B cell (primary cell): Measurements from ENCODE around the gene TMEM14B. TPM values are rescaled to one million over a fixed set of nuclear protein-coding genes. Genes with fewer than 3 reads are reported as not detected.

Experiments
- ATAC-seq: fragments of 200-7000 bp; cut with Tn5 transposase; one replicate; pipeline ENCODE4 v1.10.0; 2021; ENCODE audit warnings: low read depth, mild to moderate bottlenecking, moderate number of reproducible peaks, moderate library complexity
- CTCF ChIA-PET: fragments of 350-600 bp; sonication (Branson Sonifier 250); formaldehyde crosslinking; loops from one replicate; lab custom pipeline; 2021; ENCODE audit warnings: antibody characterized with exemption, inconsistent platforms; lab: Charles Lee
- POLR2A ChIA-PET: fragments of 350-600 bp; sonication (Branson Sonifier 250); formaldehyde crosslinking; loops from one replicate; lab custom pipeline; 2021; ENCODE audit warnings: antibody characterized with exemption; lab: Charles Lee
- DNase-seq: peaks from one replicate; pipeline ENCODE4 v3.0.0; 2013
- H2AFZ ChIP-seq: 2 replicates; pipeline ENCODE4 v1.6.1; 2012; ENCODE audit warnings: mild to moderate bottlenecking, low read depth, low read length; ENCODE audit not compliant: insufficient read depth, poor library complexity, severe bottlenecking
- H3K27ac ChIP-seq, 2 donors: 1 replicate in 1 of 2; 2 replicates in 1 of 2; pipeline ENCODE4 v1.5.1; 2012 to 2013; ENCODE audit warnings: low read length in 2 of 2, mild to moderate bottlenecking in 2 of 2, moderate library complexity in 1 of 2
- H3K27me3 ChIP-seq, 4 experiments: fragments of 200-600 bp in 1 of 4; sonication (generic) in 1 of 4; replicated peaks in 1 of 4; 1 replicate in 2 of 4; 2 replicates in 2 of 4; pipeline versions ENCODE4 v1.6.1 to v1.7.0; 2013 to 2016; ENCODE audit warnings: low read length in 3 of 4, mild to moderate bottlenecking in 2 of 4, mixed read lengths in 1 of 4, moderate library complexity in 1 of 4; ENCODE audit not compliant: insufficient read depth in 4 of 4, control insufficient read depth in 3 of 4; ENCODE audit errors: control extremely low read depth in 1 of 4
- H3K36me3 ChIP-seq, 2 experiments: replicated peaks in 1 of 2; 1 replicate in 1 of 2; 2 replicates in 1 of 2; pipeline versions ENCODE4 v1.6.1 to v1.7.1; 2013; ENCODE audit warnings: low read length in 1 of 2; ENCODE audit not compliant: insufficient read depth in 2 of 2, control insufficient read depth in 1 of 2; ENCODE audit errors: control extremely low read depth in 1 of 2, extremely low read depth in 1 of 2
- H3K4me1 ChIP-seq, 2 donors: fragments of 200-600 bp in 1 of 2; sonication (generic) in 1 of 2; 1 replicate in 1 of 2; 2 replicates in 1 of 2; pipeline versions ENCODE4 v1.5.1 to v1.6.1; 2013 to 2017; ENCODE audit warnings: low read length in 2 of 2; ENCODE audit not compliant: control insufficient read depth in 2 of 2, insufficient read depth in 2 of 2
- H3K4me2 ChIP-seq: replicated peaks from 2 replicates; pipeline ENCODE3; 2012; ENCODE audit warnings: mild to moderate bottlenecking, low read depth, low read length; ENCODE audit not compliant: poor library complexity, severe bottlenecking
- H3K4me3 ChIP-seq, 5 experiments: fragments of 200-600 bp in 1 of 5; sonication (generic) in 1 of 5; 1 replicate in 3 of 5; 2 replicates in 2 of 5; pipeline versions ENCODE4 v1.5.1 to v1.7.0; 2011 to 2016; ENCODE audit warnings: low read length in 4 of 5, mild to moderate bottlenecking in 4 of 5, low read depth in 2 of 5, control low read depth in 1 of 5, moderate library complexity in 1 of 5; ENCODE audit not compliant: insufficient read depth in 1 of 5; ENCODE audit errors: control extremely low read depth in 1 of 5, extremely low read depth in 1 of 5
- H3K79me2 ChIP-seq: fragments of 200-600 bp; sonication (generic); one replicate; pipeline ENCODE4 v1.6.0; 2016; ENCODE audit warnings: low read length; ENCODE audit not compliant: control insufficient read depth, insufficient read depth
- H3K9ac ChIP-seq: fragments of 200-600 bp; sonication (generic); 2 replicates; pipeline ENCODE4 v1.6.1; 2017; ENCODE audit warnings: mild to moderate bottlenecking, low read length, moderate library complexity
- H3K9me3 ChIP-seq, 3 donors: one replicate each; pipeline versions ENCODE4 v1.6.1 to v1.7.1; 2013; ENCODE audit warnings: low read length in 2 of 3; ENCODE audit not compliant: control insufficient read depth in 2 of 3, insufficient read depth in 1 of 3; ENCODE audit errors: control extremely low read depth in 1 of 3
- H4K20me1 ChIP-seq: 2 replicates; pipeline ENCODE4 v1.6.0; 2012; ENCODE audit warnings: mild to moderate bottlenecking, low read length; ENCODE audit not compliant: insufficient read depth, control insufficient read depth, poor library complexity, severe bottlenecking
- H3K27ac Mint-ChIP-seq: one replicate; pipeline ENCODE4 v1.8.0; 2021; ENCODE audit warnings: mixed read lengths
- H3K27me3 Mint-ChIP-seq: one replicate; pipeline ENCODE4 v1.8.0; 2021; ENCODE audit warnings: mixed read lengths
- H3K4me1 Mint-ChIP-seq: one replicate; pipeline ENCODE4 v1.8.0; 2021; ENCODE audit warnings: mixed read lengths
- H3K4me3 Mint-ChIP-seq: one replicate; pipeline ENCODE4 v1.8.0; 2021; ENCODE audit warnings: mixed read lengths
- H3K9me3 Mint-ChIP-seq: one replicate; pipeline ENCODE4 v1.8.0; 2022; ENCODE audit warnings: mixed read lengths; ENCODE audit not compliant: insufficient read depth
- CTCF ChIP-seq: fragments of 200-600 bp; IDR thresholded peaks from one replicate; pipeline ENCODE4 v1.8.0; 2022; ENCODE audit warnings: antibody characterized with exemption, mild to moderate bottlenecking
- EZH2 ChIP-seq: IDR thresholded peaks from 2 replicates; pipeline ENCODE4 v1.6.1; 2012; ENCODE audit warnings: borderline replicate concordance, low read depth, mild to moderate bottlenecking, moderate library complexity, low read length; ENCODE audit not compliant: insufficient read depth, poor library complexity, severe bottlenecking
- WGBS: methylation state at CpG from one replicate; pipeline ENCODE4 v1.1.5; 2013; ENCODE audit warnings: missing lambda C conversion rate; ENCODE audit not compliant: insufficient coverage; 5-methylcytosine and 5-hydroxymethylcytosine counted together
- intact Hi-C: fragments of 100-400 bp; cut with micrococcal nuclease; formaldehyde crosslinking; loops from one replicate; pipeline ENCODE4 v1.10.0; 2022
- polyA plus RNA-seq: library from polyadenylated mRNA; depleted of rRNA; stranded (reverse); fragments of >200 nt; gene quantifications from 2 replicates; pipeline ENCODE4 v1.2.3, GENCODE V29; 2012
- total RNA-seq, 2 donors: library from RNA; stranded (reverse); fragments of 120-200 nt in 1 of 2; gene quantifications; 1 replicate in 1 of 2; 2 replicates in 1 of 2; pipeline versions ENCODE4 v1.2.3 to v1.2.4, GENCODE V29; 2013 to 2022

The TMEM14B gene
- total and polyA plus RNA-seq, 2 donors (not counting 1 experiment from before 2014, with no cell fraction given), result 40.8 to 58.5 TPM

GRCh38 chr6:10745116-10745515, 2.5 kb upstream of the TMEM14B start:
- Histone ChIP-seq H3K4me2 (no peak overlapping the region), H4K20me1 (no peaks in the 10 kb centered on the region), H3K4me1 (peaks cover 17 to 25% of the 10 kb centered on the region in 2 donors), H3K36me3 (peaks cover 2 to 7% of the 10 kb centered on the region in 2 experiments), H3K79me2 (peaks cover 29% of the 10 kb centered on the region), H3K9me3 (no peaks in the 10 kb centered on the region), H2AFZ (no peak overlapping the region), H3K9ac (no peak overlapping the region), H3K27me3 (no peaks in the 10 kb centered on the region), H3K4me3 (no peak overlapping the region), H3K27ac (no peak overlapping the region)
- TF ChIP-seq CTCF (no peak), EZH2 (no peak)
- Mint-ChIP-seq H3K4me3 (no peak overlapping the region), H3K27me3 (no peaks in the 10 kb centered on the region), H3K9me3 (no peaks in the 10 kb centered on the region), H3K4me1 (peaks cover 29% of the 10 kb centered on the region), H3K27ac (no peak overlapping the region)
- ATAC-seq, result no peak
- ChIA-PET CTCF (no interaction called here), POLR2A (no interaction called here)
- 96% methylated on average over 5 of the region's 5 CpGs for WGBS
- DNase-seq, result no peak
- intact Hi-C loops, result loop anchor here (5.0 kb wide), 2 partner anchors 343 to 792 kb away; partner anchors contain the start of gene TMEM170B

- H3K36me3 ChIP-seq, result peaks cover 4 to 17% of the 10 kb centered on the region in 2 experiments
- no peaks in the 10 kb centered on the region for H3K27me3 ChIP-seq
- Mint-ChIP-seq H3K27ac (peak overlapping the region; percentile 91), H3K27me3 (no peaks in the 10 kb centered on the region), H3K4me1 (peaks cover 29% of the 10 kb centered on the region), H3K4me3 (peak overlapping the region; percentile 95), H3K9me3 (no peaks in the 10 kb centered on the region)
- H3K9ac ChIP-seq, result peak overlapping the region; percentile 79
- H3K79me2 ChIP-seq, result peaks cover 36% of the 10 kb centered on the region
- H3K4me2 ChIP-seq, result peak overlapping the region; percentile 86
- CTCF ChIA-PET, result interaction anchor here (0.6 to 4.2 kb wide), 6 partner anchors 10 to 271 kb away, joined by 3 to 18 read pairs (median 3); no protein-coding TSS in a partner anchor
- intact Hi-C loops, result loop anchor here (1.0 to 5.0 kb wide), 8 partner anchors 24 to 790 kb away; partner anchors contain the start of genes C6orf52, MAK, PAK1IP1 and SMIM13
- peaks cover 7% of the 10 kb centered on the region for H4K20me1 ChIP-seq
- POLR2A ChIA-PET, result interaction anchor here (0.5 to 1.5 kb wide), 5 partner anchors 14 to 52 kb away, joined by 3 to 9 read pairs (median 3); partner anchors contain the start of genes C6orf52, PAK1IP1 and TMEM14C
- peak overlapping the region in 1 of 2 donors; percentile 76 for H3K27ac ChIP-seq
- DNase-seq (no peak), ATAC-seq (no peak)
- 44% methylated on average over 9 of the region's 9 CpGs for WGBS
- no peaks in the 10 kb centered on the region for H3K9me3 ChIP-seq
- H2AFZ ChIP-seq, result peak overlapping the region; percentile 91
- peaks cover 17 to 25% of the 10 kb centered on the region in 2 donors for H3K4me1 ChIP-seq
- H3K4me3 ChIP-seq, result peak overlapping the region; percentile 64 to 89 (median 85)
- TF ChIP-seq CTCF, result no peak
- TF ChIP-seq EZH2, result no peak
These were observed 722 bp upstream of the TMEM14B start for GRCh38 chr6:10746915-10747250.
